SK-N-SH treated with all-trans-retinoic acid at 6 μM for 48 hours (cell line): ENCODE measurements around the gene KDM4C.
A peak's percentile ranks its signal among the peaks of the same experiment; 100 is the strongest.

Experiments
- ATAC-seq: fragments of 200-7000 bp; cut with Tn5 transposase; 3 replicates; pipeline ENCODE4 v1.9.1; 2020; ENCODE audit warnings: mild to moderate bottlenecking, moderate library complexity
- ARNTL ChIP-seq: fragments of 450-650 bp; formaldehyde crosslinking; IDR thresholded peaks from 2 replicates; pipeline ENCODE4 v1.5.0; 2020; ENCODE audit warnings: low read depth, mild to moderate bottlenecking, moderate library complexity, borderline replicate concordance
- BACH2 ChIP-seq: fragments of 250-450 bp; sonication (Bioruptor Pico); IDR thresholded peaks from 2 replicates; pipeline ENCODE4 v1.9.0; 2021; ENCODE audit warnings: mild to moderate bottlenecking, borderline replicate concordance
- CSDC2 ChIP-seq: fragments of 250-450 bp; sonication (Bioruptor Pico); IDR thresholded peaks from 2 replicates; pipeline ENCODE4 v1.5.0; 2020; ENCODE audit warnings: mild to moderate bottlenecking, moderate library complexity
- ESRRG ChIP-seq: fragments of 250-450 bp; sonication (Bioruptor Pico); IDR thresholded peaks from 2 replicates; pipeline ENCODE4 v1.6.1; 2021; ENCODE audit warnings: mild to moderate bottlenecking
- GLIS3 ChIP-seq: fragments of 250-450 bp; sonication (Bioruptor Pico); IDR thresholded peaks from 2 replicates; pipeline ENCODE4 v1.5.0; 2020; ENCODE audit warnings: mild to moderate bottlenecking, moderate library complexity
- ISL1 ChIP-seq: fragments of 250-450 bp; sonication (Bioruptor Pico); IDR thresholded peaks from 2 replicates; pipeline ENCODE4 v2.1.2; 2022; ENCODE audit warnings: mild to moderate bottlenecking, moderate library complexity
- OSR1 ChIP-seq: fragments of 250-450 bp; sonication (Bioruptor Pico); IDR thresholded peaks from 2 replicates; pipeline ENCODE4 v1.8.0; 2022; ENCODE audit warnings: moderate library complexity, mild to moderate bottlenecking, inconsistent platforms
- PPARA ChIP-seq: fragments of 250-450 bp; sonication (Bioruptor Pico); IDR thresholded peaks from 2 replicates; pipeline ENCODE4 v1.5.0; 2020; ENCODE audit warnings: mild to moderate bottlenecking, borderline replicate concordance
- RARB ChIP-seq: fragments of 250-450 bp; sonication (Bioruptor Pico); IDR thresholded peaks from 2 replicates; pipeline ENCODE4 v1.8.0; 2021; ENCODE audit warnings: mild to moderate bottlenecking, moderate library complexity
- SNAI2 ChIP-seq: fragments of 250-450 bp; sonication (Bioruptor Pico); IDR thresholded peaks from 2 replicates; pipeline ENCODE4 v1.5.0; 2020; ENCODE audit warnings: mild to moderate bottlenecking, moderate library complexity
- TCF4 ChIP-seq: fragments of 250-450 bp; sonication (Bioruptor Pico); IDR thresholded peaks from 2 replicates; pipeline ENCODE4 v1.8.0; 2021; ENCODE audit warnings: mild to moderate bottlenecking, moderate library complexity, borderline replicate concordance
- TOX ChIP-seq: fragments of 250-450 bp; sonication (Bioruptor Pico); IDR thresholded peaks from 2 replicates; pipeline ENCODE4 v1.8.0; 2021; ENCODE audit warnings: mild to moderate bottlenecking, moderate library complexity, borderline replicate concordance
- ZC3H10 ChIP-seq: fragments of 250-450 bp; sonication (Bioruptor Pico); IDR thresholded peaks from 2 replicates; pipeline ENCODE4 v1.5.1; 2021; ENCODE audit warnings: mild to moderate bottlenecking, moderate library complexity
- ZFP3 ChIP-seq: fragments of 250-450 bp; sonication (Bioruptor Pico); IDR thresholded peaks from 2 replicates; pipeline ENCODE4 v1.5.0; 2020; ENCODE audit warnings: mild to moderate bottlenecking, moderate library complexity
- ZFP30 ChIP-seq: fragments of 450-650 bp; formaldehyde crosslinking; IDR thresholded peaks from 2 replicates; pipeline ENCODE4 v1.5.0; 2022; ENCODE audit warnings: mild to moderate bottlenecking, moderate library complexity
- ZNF565 ChIP-seq: fragments of 450-650 bp; formaldehyde crosslinking; conservative IDR thresholded peaks from 2 replicates; pipeline ENCODE4 v1.5.0; 2020; ENCODE audit warnings: low read depth, mild to moderate bottlenecking, moderate library complexity
- ZNF70 ChIP-seq: fragments of 450-650 bp; formaldehyde crosslinking; IDR thresholded peaks from 2 replicates; pipeline ENCODE4 v1.5.0; 2020; ENCODE audit warnings: mild to moderate bottlenecking, moderate library complexity
- ZNF8 ChIP-seq: fragments of 450-650 bp; formaldehyde crosslinking; IDR thresholded peaks from 2 replicates; pipeline ENCODE4 v1.5.0; 2020; ENCODE audit warnings: mild to moderate bottlenecking, moderate library complexity
- TF ChIP-seq, protein P1 (sequence below): fragments of 250-450 bp; sonication (Bioruptor Pico); IDR thresholded peaks from 2 replicates; pipeline ENCODE4 v1.8.0; 2020; ENCODE audit warnings: mild to moderate bottlenecking, moderate library complexity, borderline replicate concordance
- TF ChIP-seq, protein P2 (sequence below): fragments of 250-450 bp; sonication (Bioruptor Pico); IDR thresholded peaks from 2 replicates; pipeline ENCODE4 v1.5.1; 2020; ENCODE audit warnings: low read depth, mild to moderate bottlenecking, moderate library complexity
- TF ChIP-seq, protein P3 (sequence below): fragments of 250-450 bp; sonication (Bioruptor Pico); IDR thresholded peaks from 2 replicates; pipeline ENCODE4 v1.8.0; 2021; ENCODE audit warnings: low read depth, mild to moderate bottlenecking, moderate library complexity, borderline replicate concordance
- TF ChIP-seq, protein P4 (sequence below): fragments of 250-450 bp; sonication (Bioruptor Pico); IDR thresholded peaks from 2 replicates; pipeline ENCODE4 v1.5.0; 2020; ENCODE audit warnings: mild to moderate bottlenecking, moderate library complexity

KDM4C gene

DNA sequence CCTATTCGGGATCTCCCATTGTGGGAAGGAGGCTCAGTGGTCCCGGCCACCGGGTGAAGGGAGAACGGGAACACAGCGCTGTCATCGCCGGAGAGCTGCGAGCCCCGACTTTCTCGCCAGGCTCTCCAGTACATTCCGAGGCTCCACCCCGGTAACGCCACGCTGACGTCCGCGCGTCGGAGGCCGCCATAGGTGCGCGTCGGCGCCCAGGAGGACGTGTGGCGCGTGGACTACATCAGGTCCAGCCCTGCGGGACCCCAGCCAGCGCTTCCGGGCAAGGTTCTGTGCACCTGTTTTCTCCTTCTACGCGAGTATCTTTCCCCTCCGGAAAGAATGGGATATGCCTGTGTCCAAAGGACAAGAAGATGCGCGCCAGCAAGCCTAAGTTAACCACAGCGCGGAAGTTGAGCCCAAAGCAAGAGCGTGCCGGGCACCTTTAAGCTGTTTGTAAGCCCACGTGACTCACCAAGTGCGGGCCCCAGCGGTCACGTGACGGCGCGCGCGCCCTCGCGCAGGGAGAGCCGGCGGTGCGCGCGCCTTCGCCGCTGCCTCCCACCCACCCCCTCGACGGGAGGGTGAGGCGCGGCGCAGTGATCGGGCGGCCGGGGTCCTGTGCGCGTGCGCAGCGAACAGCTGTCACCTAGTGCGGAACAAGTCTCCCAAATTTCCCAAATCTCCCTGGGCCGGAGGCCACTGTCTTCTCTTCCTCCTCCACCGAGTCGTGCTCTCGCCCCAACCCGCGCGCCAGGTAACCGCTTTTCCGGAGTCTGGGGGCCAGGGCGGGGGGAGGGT lies at the start of gene KDM4C:
Gene KDM4C (plus strand): TSS at position 518 of the 792 bp plus-strand sequence. CDS start 35,016 bp downstream, outside the sequence.
- TF ChIP-seq, protein P1, sequence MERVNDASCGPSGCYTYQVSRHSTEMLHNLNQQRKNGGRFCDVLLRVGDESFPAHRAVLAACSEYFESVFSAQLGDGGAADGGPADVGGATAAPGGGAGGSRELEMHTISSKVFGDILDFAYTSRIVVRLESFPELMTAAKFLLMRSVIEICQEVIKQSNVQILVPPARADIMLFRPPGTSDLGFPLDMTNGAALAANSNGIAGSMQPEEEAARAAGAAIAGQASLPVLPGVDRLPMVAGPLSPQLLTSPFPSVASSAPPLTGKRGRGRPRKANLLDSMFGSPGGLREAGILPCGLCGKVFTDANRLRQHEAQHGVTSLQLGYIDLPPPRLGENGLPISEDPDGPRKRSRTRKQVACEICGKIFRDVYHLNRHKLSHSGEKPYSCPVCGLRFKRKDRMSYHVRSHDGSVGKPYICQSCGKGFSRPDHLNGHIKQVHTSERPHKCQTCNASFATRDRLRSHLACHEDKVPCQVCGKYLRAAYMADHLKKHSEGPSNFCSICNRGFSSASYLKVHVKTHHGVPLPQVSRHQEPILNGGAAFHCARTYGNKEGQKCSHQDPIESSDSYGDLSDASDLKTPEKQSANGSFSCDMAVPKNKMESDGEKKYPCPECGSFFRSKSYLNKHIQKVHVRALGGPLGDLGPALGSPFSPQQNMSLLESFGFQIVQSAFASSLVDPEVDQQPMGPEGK (CRISPR knock-in tag) = no peak
- TF ChIP-seq ARNTL (CRISPR knock-in tag) (peak; percentile 84; the same call in 1 of the 2 replicates), ESRRG (no peak), SNAI2 (CRISPR knock-in tag) (peak; percentile 85; the same call in 1 of the 2 replicates), ZFP30 (CRISPR knock-in tag) (no peak; the same call in 1 of the 2 replicates), OSR1 (CRISPR knock-in tag) (no peak), ZFP3 (CRISPR knock-in tag) (0 out of 2 replicates have a peak, but pooled peaks have one; percentile 38), PPARA (CRISPR knock-in tag) (no peak), ZNF70 (CRISPR knock-in tag) (no peak)
- ATAC-seq = peak; percentile 89

DNA sequence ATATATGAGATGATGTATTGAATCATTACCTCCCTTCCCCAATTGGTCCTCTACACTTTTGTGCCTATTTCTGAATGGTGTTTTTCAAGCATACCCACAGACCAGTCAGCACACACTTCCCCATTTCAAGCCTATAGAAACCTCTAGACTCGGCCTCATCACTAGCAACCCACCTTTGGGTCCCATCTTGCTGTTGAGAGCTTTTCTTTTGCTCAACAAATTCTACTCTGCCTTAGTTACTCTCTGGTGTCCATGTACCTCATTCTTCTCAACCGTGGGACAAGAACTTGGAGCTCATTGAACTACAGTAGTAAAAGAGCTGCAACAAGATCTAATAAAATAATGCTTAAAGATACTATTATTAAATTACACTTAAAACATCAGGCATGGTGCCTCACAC lies 49.0 kb upstream of the KDM4C start:
- TF ChIP-seq, protein P1 (CRISPR knock-in tag) = no peak
- TF ChIP-seq, protein P2, sequence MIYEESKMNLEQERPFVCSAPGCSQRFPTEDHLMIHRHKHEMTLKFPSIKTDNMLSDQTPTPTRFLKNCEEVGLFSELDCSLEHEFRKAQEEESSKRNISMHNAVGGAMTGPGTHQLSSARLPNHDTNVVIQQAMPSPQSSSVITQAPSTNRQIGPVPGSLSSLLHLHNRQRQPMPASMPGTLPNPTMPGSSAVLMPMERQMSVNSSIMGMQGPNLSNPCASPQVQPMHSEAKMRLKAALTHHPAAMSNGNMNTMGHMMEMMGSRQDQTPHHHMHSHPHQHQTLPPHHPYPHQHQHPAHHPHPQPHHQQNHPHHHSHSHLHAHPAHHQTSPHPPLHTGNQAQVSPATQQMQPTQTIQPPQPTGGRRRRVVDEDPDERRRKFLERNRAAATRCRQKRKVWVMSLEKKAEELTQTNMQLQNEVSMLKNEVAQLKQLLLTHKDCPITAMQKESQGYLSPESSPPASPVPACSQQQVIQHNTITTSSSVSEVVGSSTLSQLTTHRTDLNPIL (CRISPR knock-in tag) = no peak
- no peak for TF ChIP-seq ISL1 (CRISPR knock-in tag)
- TF ChIP-seq ZNF565 (CRISPR knock-in tag) = no peak
- TF ChIP-seq TCF4 (CRISPR knock-in tag) = no peak
- TF ChIP-seq TOX = no peak
- TF ChIP-seq OSR1 (CRISPR knock-in tag) = no peak
- TF ChIP-seq ZFP30 (CRISPR knock-in tag) = no peak
- no peak for TF ChIP-seq CSDC2 (CRISPR knock-in tag)
- no peak for TF ChIP-seq RARB
- no peak for TF ChIP-seq ZFP3 (CRISPR knock-in tag)
- TF ChIP-seq GLIS3 (CRISPR knock-in tag) = no peak
- TF ChIP-seq ZC3H10 = no peak
- TF ChIP-seq ZNF8 (CRISPR knock-in tag) = no peak
- TF ChIP-seq, protein P3, sequence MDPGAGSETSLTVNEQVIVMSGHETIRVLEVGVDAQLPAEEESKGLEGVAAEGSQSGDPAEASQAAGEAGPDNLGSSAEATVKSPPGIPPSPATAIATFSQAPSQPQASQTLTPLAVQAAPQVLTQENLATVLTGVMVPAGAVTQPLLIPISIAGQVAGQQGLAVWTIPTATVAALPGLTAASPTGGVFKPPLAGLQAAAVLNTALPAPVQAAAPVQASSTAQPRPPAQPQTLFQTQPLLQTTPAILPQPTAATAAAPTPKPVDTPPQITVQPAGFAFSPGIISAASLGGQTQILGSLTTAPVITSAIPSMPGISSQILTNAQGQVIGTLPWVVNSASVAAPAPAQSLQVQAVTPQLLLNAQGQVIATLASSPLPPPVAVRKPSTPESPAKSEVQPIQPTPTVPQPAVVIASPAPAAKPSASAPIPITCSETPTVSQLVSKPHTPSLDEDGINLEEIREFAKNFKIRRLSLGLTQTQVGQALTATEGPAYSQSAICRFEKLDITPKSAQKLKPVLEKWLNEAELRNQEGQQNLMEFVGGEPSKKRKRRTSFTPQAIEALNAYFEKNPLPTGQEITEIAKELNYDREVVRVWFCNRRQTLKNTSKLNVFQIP (CRISPR knock-in tag) = no peak
- TF ChIP-seq, protein P4, sequence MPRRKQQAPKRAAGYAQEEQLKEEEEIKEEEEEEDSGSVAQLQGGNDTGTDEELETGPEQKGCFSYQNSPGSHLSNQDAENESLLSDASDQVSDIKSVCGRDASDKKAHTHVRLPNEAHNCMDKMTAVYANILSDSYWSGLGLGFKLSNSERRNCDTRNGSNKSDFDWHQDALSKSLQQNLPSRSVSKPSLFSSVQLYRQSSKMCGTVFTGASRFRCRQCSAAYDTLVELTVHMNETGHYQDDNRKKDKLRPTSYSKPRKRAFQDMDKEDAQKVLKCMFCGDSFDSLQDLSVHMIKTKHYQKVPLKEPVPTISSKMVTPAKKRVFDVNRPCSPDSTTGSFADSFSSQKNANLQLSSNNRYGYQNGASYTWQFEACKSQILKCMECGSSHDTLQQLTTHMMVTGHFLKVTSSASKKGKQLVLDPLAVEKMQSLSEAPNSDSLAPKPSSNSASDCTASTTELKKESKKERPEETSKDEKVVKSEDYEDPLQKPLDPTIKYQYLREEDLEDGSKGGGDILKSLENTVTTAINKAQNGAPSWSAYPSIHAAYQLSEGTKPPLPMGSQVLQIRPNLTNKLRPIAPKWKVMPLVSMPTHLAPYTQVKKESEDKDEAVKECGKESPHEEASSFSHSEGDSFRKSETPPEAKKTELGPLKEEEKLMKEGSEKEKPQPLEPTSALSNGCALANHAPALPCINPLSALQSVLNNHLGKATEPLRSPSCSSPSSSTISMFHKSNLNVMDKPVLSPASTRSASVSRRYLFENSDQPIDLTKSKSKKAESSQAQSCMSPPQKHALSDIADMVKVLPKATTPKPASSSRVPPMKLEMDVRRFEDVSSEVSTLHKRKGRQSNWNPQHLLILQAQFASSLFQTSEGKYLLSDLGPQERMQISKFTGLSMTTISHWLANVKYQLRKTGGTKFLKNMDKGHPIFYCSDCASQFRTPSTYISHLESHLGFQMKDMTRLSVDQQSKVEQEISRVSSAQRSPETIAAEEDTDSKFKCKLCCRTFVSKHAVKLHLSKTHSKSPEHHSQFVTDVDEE (CRISPR knock-in tag) = no peak
- TF ChIP-seq BACH2 (CRISPR knock-in tag) = no peak
- TF ChIP-seq ARNTL (CRISPR knock-in tag) = no peak
- TF ChIP-seq, all 23 proteins: peak for 0
- no peak for ATAC-seq
